HG02840 (cell line): ENCODE results near the gene TMC7.
"Not testable (repeated sequence)": the region's sequence is repeated elsewhere in the genome, so short reads cannot be mapped to it uniquely, and the experiment has no call there.

Experiments
- ATAC-seq: cut with Tn5 transposase; IDR thresholded peaks from one replicate; pipeline ENCODE4 v1.9.1; 2021; ENCODE audit warnings: mild to moderate bottlenecking, moderate library complexity, moderate number of reproducible peaks; ENCODE audit not compliant: unreplicated experiment, low FRiP score

TMC7 gene

GRCh38 chr16:18983565-18984434, at the start of gene TMC7:
Gene TMC7 (plus strand): TSS chr16:18983934. CDS start chr16:18984064, 130 bp downstream.
- no peak for ATAC-seq

GRCh38 chr16:18936727-18937340, 46.9 kb upstream of the TMC7 start:
- no peak for ATAC-seq

- ATAC-seq, result no peak
Measured at GRCh38 chr16:18937390-18937789, 46.3 kb upstream of the TMC7 start.

- no peak for ATAC-seq
Measured at GRCh38 chr16:18938986-18939385, 44.7 kb upstream of the TMC7 start.

GRCh38 chr16:18941471-18941870, 42.3 kb upstream of the TMC7 start:
- no peak for ATAC-seq

GRCh38 chr16:18942061-18942460, 41.7 kb upstream of the TMC7 start:
- no peak for ATAC-seq

GRCh38 chr16:18943414-18943813, 40.3 kb upstream of the TMC7 start:
- no peak for ATAC-seq

GRCh38 chr16:18945233-18945632, 38.5 kb upstream of the TMC7 start:
- ATAC-seq, result no peak

GRCh38 chr16:18948372-18949020, 35.2 kb upstream of the TMC7 start:
- no peak for ATAC-seq

GRCh38 chr16:18950469-18951185, 33.1 kb upstream of the TMC7 start:
- no peak for ATAC-seq

- ATAC-seq, result no peak
Measured at GRCh38 chr16:18953547-18953946, 30.2 kb upstream of the TMC7 start.

- not testable (repeated sequence) for ATAC-seq
Measured at GRCh38 chr16:18955874-18956580, 27.7 kb upstream of the TMC7 start.

- not testable (repeated sequence) for ATAC-seq
Measured at GRCh38 chr16:18956658-18957241, 27.0 kb upstream of the TMC7 start.

GRCh38 chr16:18958621-18959029, 25.1 kb upstream of the TMC7 start:
- no peak for ATAC-seq

- ATAC-seq, result no peak
Measured at GRCh38 chr16:18959031-18959505, 24.7 kb upstream of the TMC7 start.

- ATAC-seq, result no peak
Measured at GRCh38 chr16:18965555-18965954, 18.2 kb upstream of the TMC7 start.

- no peak for ATAC-seq
Measured at GRCh38 chr16:18966791-18967190, 16.9 kb upstream of the TMC7 start.

- ATAC-seq, result no peak
Measured at GRCh38 chr16:18969050-18969854, 14.5 kb upstream of the TMC7 start.

- no peak for ATAC-seq
Measured at GRCh38 chr16:18969855-18970240, 13.9 kb upstream of the TMC7 start.
